GM12864 (cell line): ENCODE measurements around the gene TCF21.

Source experiments
- DNase-seq: peaks from one replicate; pipeline ENCODE4 v3.0.0-alpha.2; 2011; ENCODE audit warnings: low read depth
- H3K4me3 ChIP-seq: 2 replicates; pipeline ENCODE4 v1.5.1; 2011; ENCODE audit warnings: mild to moderate bottlenecking, low read depth, low read length, control low read depth
- TF ChIP-seq, protein P1 (sequence below): IDR thresholded peaks from 2 replicates; pipeline ENCODE4 v1.5.1; 2011; ENCODE audit warnings: low read depth, mild to moderate bottlenecking, moderate library complexity, low read length, control low read depth, inconsistent platforms; ENCODE audit errors: missing control alignments

Gene TCF21

DNA sequence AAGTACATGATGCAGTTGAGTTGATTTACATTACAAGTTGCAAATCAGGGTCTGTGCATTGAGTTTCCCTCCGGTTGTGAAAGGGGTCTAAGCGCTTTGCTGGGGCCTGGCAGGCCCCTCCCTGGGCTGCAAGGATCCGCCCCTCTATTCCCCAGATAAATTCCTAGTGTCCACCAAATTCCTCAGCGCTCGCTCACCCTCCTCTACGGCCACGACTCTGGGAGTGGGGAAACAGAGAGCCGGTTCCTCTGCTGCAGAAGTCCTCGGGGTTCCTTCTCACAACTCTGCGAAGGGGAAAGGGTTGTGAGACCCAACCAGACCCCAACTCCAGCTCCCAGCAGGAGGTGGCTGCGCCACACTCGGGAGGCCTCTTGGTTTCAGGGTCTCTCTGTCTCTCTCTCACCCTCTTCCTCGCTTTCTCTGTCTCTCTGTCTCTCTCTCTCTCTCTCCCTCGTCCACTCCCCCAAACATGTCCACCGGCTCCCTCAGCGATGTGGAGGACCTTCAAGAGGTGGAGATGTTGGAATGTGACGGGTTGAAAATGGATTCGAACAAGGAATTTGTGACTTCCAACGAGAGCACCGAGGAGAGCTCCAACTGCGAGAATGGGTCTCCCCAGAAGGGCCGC lies at the start of gene TCF21:
Gene TCF21, plus strand, starts transcription at position 185 of the 628 bp plus-strand sequence. Its CDS starts 285 bp downstream, at position 470.
- TF ChIP-seq, protein P1, sequence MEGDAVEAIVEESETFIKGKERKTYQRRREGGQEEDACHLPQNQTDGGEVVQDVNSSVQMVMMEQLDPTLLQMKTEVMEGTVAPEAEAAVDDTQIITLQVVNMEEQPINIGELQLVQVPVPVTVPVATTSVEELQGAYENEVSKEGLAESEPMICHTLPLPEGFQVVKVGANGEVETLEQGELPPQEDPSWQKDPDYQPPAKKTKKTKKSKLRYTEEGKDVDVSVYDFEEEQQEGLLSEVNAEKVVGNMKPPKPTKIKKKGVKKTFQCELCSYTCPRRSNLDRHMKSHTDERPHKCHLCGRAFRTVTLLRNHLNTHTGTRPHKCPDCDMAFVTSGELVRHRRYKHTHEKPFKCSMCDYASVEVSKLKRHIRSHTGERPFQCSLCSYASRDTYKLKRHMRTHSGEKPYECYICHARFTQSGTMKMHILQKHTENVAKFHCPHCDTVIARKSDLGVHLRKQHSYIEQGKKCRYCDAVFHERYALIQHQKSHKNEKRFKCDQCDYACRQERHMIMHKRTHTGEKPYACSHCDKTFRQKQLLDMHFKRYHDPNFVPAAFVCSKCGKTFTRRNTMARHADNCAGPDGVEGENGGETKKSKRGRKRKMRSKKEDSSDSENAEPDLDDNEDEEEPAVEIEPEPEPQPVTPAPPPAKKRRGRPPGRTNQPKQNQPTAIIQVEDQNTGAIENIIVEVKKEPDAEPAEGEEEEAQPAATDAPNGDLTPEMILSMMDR: no peak
- DNase-seq: no peak
- H3K4me3 ChIP-seq: no peak within 1 kb of the TSS

DNA sequence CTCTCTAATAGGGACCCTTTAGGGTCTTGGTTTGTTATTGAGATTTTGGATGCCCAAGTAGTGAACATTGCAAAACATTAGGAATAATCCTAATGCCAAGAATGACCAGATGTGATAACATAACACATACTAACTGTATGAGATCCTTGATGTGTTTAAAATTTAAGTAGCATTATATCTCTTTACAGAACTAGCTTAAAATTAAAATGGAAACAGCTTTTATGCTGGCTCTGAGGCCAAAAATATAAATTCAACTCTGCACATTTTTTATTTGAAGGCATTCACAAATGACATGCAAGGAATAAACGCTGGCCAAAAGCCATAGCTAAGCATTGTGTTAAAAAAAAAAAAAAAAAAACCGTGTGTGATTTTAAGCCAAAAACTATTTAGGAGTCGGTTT lies 47.7 kb upstream of the TCF21 start:
- DNase-seq: no peak
- TF ChIP-seq, protein P1: no peak
- no peak overlapping the region for H3K4me3 ChIP-seq

DNA sequence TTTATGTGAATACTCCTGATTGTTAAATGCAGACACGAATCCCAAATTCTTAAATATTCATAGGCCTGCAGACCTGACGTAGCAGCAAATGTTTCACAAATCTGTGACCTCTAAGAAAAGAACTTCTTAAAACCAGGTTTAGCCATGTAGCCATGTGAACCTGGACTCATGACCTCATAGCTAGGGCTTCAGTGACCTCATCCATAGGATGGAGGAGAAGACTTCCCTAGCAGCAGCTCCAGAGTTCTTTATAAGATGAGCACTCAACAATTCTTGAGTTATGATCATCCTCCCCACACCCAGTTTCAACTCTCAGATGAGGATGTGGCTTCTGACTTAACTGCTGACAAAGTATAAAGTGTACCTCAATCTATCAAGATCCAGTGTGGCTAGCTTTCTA lies 45.8 kb upstream of the TCF21 start:
- H3K4me3 ChIP-seq: no peak overlapping the region
- TF ChIP-seq, protein P1: no peak
- no peak for DNase-seq

DNA sequence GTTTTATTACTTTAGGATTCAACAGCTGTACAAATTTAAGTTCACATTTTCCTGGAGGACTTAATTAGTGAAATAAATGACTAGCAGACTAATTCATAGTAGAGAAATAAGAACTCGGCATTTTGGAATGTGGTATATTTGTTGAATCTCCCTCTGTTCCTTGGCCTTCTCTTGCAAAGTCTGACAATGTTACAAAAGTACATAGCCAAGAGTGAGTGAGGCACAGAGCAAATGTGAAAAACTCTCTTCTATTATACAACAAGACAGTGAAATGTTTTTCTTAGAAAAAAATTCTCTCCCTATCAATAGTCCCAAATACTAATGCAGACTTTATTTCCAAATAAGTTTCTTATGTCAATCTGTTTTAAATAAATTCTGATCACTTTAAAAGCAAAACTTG lies 44.2 kb upstream of the TCF21 start:
- no peak for DNase-seq
- TF ChIP-seq, protein P1: no peak
- H3K4me3 ChIP-seq: no peak overlapping the region

DNA sequence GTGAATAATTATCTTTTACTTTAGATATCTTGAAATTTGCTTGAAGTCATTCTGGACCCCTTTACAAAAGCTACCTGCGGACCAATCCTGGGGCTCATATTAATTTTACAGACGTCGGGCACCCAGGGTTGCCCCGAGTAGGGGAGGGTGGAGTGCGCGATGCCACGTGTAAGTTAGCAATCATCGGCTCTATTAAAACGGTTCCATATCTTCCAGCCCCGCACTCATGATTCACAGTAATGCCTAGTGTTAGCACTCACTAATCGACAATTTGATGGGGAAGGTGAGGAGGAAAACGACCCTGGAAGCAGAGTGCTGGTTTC lies 34.9 kb upstream of the TCF21 start:
- no peak overlapping the region for H3K4me3 ChIP-seq
- TF ChIP-seq, protein P1: no peak
- DNase-seq: no peak

DNA sequence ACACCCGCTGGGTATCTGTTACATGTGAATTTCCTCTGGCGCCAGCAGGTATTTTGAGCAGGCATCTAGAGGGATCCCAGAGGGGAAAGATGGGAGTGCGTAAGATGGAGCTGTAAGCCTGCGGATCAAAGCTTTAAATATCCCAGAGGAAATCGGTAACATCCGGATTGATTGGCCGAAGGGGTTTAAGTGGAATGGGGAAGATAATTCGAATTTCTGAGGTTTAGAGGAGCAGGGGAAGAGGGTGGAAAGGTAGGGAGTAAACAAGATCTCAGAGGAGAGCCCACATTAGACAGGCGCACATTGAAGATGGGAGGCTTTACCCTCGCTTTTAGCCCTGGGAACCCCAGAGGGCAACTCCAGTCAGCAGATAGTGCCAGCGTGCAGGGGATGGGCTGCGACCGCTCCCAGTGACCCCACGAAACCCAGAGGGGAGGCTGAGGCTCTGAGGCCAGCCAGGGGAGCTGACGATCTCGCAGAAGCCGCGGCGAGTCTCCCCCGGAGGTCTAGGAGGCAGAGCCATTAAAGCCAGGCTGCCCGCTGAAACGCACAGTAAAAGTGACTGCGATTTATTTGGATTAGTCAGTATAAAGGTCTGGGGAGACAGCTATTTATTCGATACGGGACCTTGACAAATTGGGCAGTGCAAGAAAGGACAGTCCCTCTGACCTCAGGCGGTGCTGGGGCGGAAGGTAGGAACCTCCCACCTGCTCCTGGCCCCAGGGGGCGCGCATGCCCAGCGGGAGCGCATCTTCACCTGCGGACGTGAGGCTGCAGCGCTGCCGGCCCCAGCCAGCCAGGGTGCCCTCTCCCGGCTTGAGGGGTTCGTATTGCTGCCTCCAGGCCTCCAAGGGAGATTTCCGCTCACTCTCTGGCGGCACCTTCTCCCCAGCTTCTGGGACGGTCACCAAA lies 34.3 kb upstream of the TCF21 start:
- no peak overlapping the region for H3K4me3 ChIP-seq

More for the DNA sequence above, 34.3 kb upstream of the TCF21 start:
- TF ChIP-seq, protein P1: no peak
- DNase-seq: no peak
